Measurements from ENCODE around the gene LRRK1.
A peak's percentile ranks its signal among the peaks of the same experiment; 100 is the strongest.

DNA sequence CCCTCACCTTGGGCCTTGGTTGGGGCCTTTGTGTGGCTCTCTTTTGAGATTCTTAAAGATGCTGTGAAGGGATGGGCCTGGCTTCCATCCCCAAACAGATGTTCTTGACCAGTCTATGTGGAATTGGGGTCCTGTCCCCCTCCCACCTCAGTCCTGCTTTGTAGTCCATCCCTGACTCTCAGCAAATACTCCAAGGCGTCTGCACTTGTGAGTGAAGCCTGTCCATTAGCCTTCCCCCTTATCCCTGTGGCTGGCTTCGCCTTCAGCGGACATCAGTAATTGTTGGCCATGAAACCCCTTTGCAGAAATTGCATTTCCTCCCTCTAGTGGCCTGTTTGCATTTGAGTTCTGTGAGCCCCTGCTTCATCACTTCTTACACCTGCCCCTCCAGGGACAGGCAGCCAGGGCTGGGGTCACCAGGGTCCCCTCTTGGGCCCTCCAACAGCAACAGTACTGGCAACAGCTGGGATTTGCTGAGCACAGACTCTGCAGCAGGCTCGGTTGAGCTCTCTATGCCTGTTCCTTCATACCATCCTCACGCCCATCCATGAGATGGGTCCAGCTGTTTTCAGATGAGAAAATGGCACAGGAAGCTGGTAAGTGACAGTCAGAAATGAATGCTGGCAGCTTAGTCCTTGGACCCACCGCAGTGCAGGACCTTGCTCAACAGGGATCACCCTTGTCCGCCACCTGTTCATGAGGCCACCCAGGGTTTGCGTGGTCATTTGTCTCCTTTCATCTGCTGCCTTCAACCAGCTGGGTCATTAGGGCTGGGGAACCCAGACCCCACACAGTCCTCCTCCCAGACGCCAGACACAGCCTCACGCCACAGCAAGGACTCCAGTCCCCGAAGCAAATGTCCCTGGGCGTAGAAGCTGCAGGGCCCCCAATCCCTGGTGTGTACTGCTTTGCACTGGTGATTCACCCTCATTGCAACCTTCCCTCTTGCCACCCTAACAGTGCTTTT, 8.9 kb upstream of the LRRK1 start:
- TF ChIP-seq, protein P1, sequence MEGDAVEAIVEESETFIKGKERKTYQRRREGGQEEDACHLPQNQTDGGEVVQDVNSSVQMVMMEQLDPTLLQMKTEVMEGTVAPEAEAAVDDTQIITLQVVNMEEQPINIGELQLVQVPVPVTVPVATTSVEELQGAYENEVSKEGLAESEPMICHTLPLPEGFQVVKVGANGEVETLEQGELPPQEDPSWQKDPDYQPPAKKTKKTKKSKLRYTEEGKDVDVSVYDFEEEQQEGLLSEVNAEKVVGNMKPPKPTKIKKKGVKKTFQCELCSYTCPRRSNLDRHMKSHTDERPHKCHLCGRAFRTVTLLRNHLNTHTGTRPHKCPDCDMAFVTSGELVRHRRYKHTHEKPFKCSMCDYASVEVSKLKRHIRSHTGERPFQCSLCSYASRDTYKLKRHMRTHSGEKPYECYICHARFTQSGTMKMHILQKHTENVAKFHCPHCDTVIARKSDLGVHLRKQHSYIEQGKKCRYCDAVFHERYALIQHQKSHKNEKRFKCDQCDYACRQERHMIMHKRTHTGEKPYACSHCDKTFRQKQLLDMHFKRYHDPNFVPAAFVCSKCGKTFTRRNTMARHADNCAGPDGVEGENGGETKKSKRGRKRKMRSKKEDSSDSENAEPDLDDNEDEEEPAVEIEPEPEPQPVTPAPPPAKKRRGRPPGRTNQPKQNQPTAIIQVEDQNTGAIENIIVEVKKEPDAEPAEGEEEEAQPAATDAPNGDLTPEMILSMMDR (IDR thresholded peaks at IDR 0.05), result peak in 2 of 12 donors; percentile 12 to 14
- TF ChIP-seq POLR2A (IDR thresholded peaks at IDR 0.05), result no peak
